Psoas muscle (tissue), 8 donors: ENCODE data around the gene ADH1C. TPM values are rescaled to one million over a fixed set of nuclear protein-coding genes. Genes with fewer than 3 reads are reported as not detected.
"Not testable (repeated sequence)": the region's sequence is repeated elsewhere in the genome, so short reads cannot be mapped to it uniquely, and the experiment has no call there.

ENCODE experiments used
- ATAC-seq, 4 donors: fragments of 200-7000 bp; cut with Tn5 transposase; one replicate each; pipeline ENCODE4 v1.9.1; 2020; ENCODE audit warnings: moderate library complexity in 3 of 4, mild to moderate bottlenecking in 2 of 4
- DNase-seq, 2 donors: peaks; one replicate each; pipeline ENCODE4 v3.0.0-alpha.2; 2020
- H3K27ac ChIP-seq: fragments of 200-600 bp; one replicate; pipeline ENCODE4 v1.8.0; 2022
- H3K27me3 ChIP-seq, 3 donors: fragments of 200-600 bp in 1 of 3; one replicate each; pipeline versions ENCODE4 v1.6.1 to v1.8.0; 2013 to 2022; ENCODE audit warnings: low read length in 2 of 3, mild to moderate bottlenecking in 2 of 3, moderate library complexity in 1 of 3; ENCODE audit not compliant: insufficient read depth in 3 of 3
- H3K36me3 ChIP-seq, 2 donors: fragments of 200-600 bp in 1 of 2; one replicate each; pipeline versions ENCODE4 v1.6.1 to v1.8.0; 2013 to 2022; ENCODE audit warnings: low read depth in 1 of 2, mild to moderate bottlenecking in 1 of 2, moderate library complexity in 1 of 2; ENCODE audit not compliant: insufficient read depth in 1 of 2
- H3K4me1 ChIP-seq: fragments of 200-600 bp; one replicate; pipeline ENCODE4 v1.8.0; 2022
- H3K4me3 ChIP-seq: fragments of 200-600 bp; one replicate; pipeline ENCODE4 v1.8.0; 2022; ENCODE audit warnings: mild to moderate bottlenecking
- H3K9me3 ChIP-seq: fragments of 200-600 bp; one replicate; pipeline ENCODE4 v1.8.0; 2022
- CTCF ChIP-seq: fragments of 200-600 bp; IDR thresholded peaks from one replicate; pipeline ENCODE4 v1.8.0; 2022; ENCODE audit warnings: antibody characterized with exemption
- WGBS, 3 donors: extraction: QIAGEN DNeasy Blood & Tissue Kit; methylation state at CpG; one replicate each; pipeline versions ENCODE4 v1.1.6 to v1.1.7; 2013; 5-methylcytosine and 5-hydroxymethylcytosine counted together
- intact Hi-C, 2 donors: fragments of 100-400 bp; cut with DNase I; formaldehyde crosslinking; loops; one replicate each; pipeline versions ENCODE4 v1.11.0 to v1.14.2; 2022
- polyA plus RNA-seq, 3 donors: library from polyadenylated mRNA; stranded (reverse); fragments of 200-250 nt; gene quantifications; one replicate each; pipeline ENCODE4 v1.2.3, GENCODE V29; 2013
- total RNA-seq, 4 donors: library from RNA; stranded (reverse); fragmentation: NEBNext Ultra II Directional in 2 of 4; extraction: Animal tissue kit (Norgen Biotek cat#: 25700) in 2 of 4; gene quantifications; one replicate each; pipeline versions ENCODE4 v1.2.1 to v1.2.4, GENCODE V29; 2021 to 2023
- donor health status: healthy with polysubstance abuse.
- donor health status: DM: no; HTN: no; CAD: no; lungs with moderate emphysema.
- donor health status: Bipolar disorder and iron deficiency.
- donor health status: healthy.
- donor health status: DM: yes; HTN: yes; CAD: no.
- donor health status: DM: no; HTN: no; CAD: no.
- donor health status: DM: no; HTN: no; CAD: no.
- donor health status: DM: yes; HTN: yes; CAD: no.

ADH1C gene
- total and polyA plus RNA-seq, 7 donors: 1.8 to 10.6 (median 4.7) TPM

- DNase-seq, H3K4me3 ChIP-seq, H3K27ac ChIP-seq, H3K36me3 ChIP-seq, H3K27me3 ChIP-seq, intact Hi-C loops: not testable (repeated sequence)
- ATAC-seq: peak in 1 of 4 donors; percentile 53
- 53 to 71% (median 56%) methylated on average over 2 of the region's 2 CpGs for WGBS, 3 donors
- H3K4me1 ChIP-seq: peaks cover 18% of the 10 kb centered on the region
- H3K9me3 ChIP-seq: peaks cover 15% of the 10 kb centered on the region
Measured at GRCh38 chr4:99367817-99368216, 15.3 kb upstream of the ADH1C start.

GRCh38 chr4:99366491-99366890 is 13.9 kb upstream of the ADH1C start:
- 22 to 79% (median 25%) methylated on average over 1 of the region's 1 CpG for WGBS, 3 donors
- no peak for TF ChIP-seq CTCF

GRCh38 chr4:99362768-99363167 is 10.2 kb upstream of the ADH1C start:
- H3K9me3 ChIP-seq: peaks cover 15% of the 10 kb centered on the region
- H3K4me1 ChIP-seq: no peaks in the 10 kb centered on the region
- H3K36me3 ChIP-seq: no peaks in the 10 kb centered on the region
- peak; percentile 21 to 64 for DNase-seq
- H3K27me3 ChIP-seq: no peaks in the 10 kb centered on the region
- no peak overlapping the region for H3K4me3 ChIP-seq
- ATAC-seq: peak in 3 of 4 donors; percentile 44 to 61 (median 46)
- intact Hi-C loops: no loop called here
- H3K27ac ChIP-seq: no peak overlapping the region
- TF ChIP-seq CTCF: no peak

More at GRCh38 chr4:99366491-99366890, 13.9 kb upstream of the ADH1C start:
- ATAC-seq (no peak), DNase-seq (no peak)
- H3K4me3 ChIP-seq: no peak overlapping the region
- intact Hi-C loops: no loop called here
- H3K4me1 ChIP-seq: peaks cover 18% of the 10 kb centered on the region
- H3K27ac ChIP-seq: no peak overlapping the region
- no peaks in the 10 kb centered on the region for H3K27me3 ChIP-seq
- no peaks in the 10 kb centered on the region for H3K36me3 ChIP-seq
- H3K9me3 ChIP-seq: peaks cover 15% of the 10 kb centered on the region

- no peak for DNase-seq
- H3K27me3 ChIP-seq: no peaks in the 10 kb centered on the region
- H3K4me1 ChIP-seq: no peaks in the 10 kb centered on the region
- TF ChIP-seq CTCF: no peak
- no peak overlapping the region for H3K27ac ChIP-seq
- H3K9me3 ChIP-seq: peaks cover 15% of the 10 kb centered on the region
- H3K4me3 ChIP-seq: no peak overlapping the region
- peak in 1 of 4 donors; percentile 35 for ATAC-seq
- intact Hi-C loops: no loop called here
- no peaks in the 10 kb centered on the region for H3K36me3 ChIP-seq
Measured at GRCh38 chr4:99361899-99362275, 9.3 kb upstream of the ADH1C start.

GRCh38 chr4:99361268-99361898 is 8.8 kb upstream of the ADH1C start:
- Histone ChIP-seq H3K9me3 (peaks cover 12% of the 10 kb centered on the region), H3K27ac (no peak overlapping the region), H3K36me3 (no peaks in the 10 kb centered on the region), H3K4me3 (no peak overlapping the region), H3K4me1 (no peaks in the 10 kb centered on the region), H3K27me3 (no peaks in the 10 kb centered on the region)
- ATAC-seq (peak in 1 of 4 donors; percentile 27), DNase-seq (peak in 1 of 2 donors; percentile 38)
- intact Hi-C loops: no loop called here
- no peak for TF ChIP-seq CTCF
